WTC11 (cell line): Measurements from ENCODE around the gene LIMA1. TPM values are rescaled to one million over a fixed set of nuclear protein-coding genes. Genes with fewer than 3 reads are reported as not detected.

Experiments
- ATAC-seq: fragments of 200-7000 bp; cut with Tn5 transposase; 2 replicates; pipeline ENCODE4 v1.10.0; 2021; ENCODE audit warnings: mild to moderate bottlenecking, moderate library complexity
- CTCF ChIA-PET: fragments of 300-600 bp; sonication (Branson Sonifier 250); formaldehyde crosslinking; loops from one replicate; lab custom pipeline; 2021; ENCODE audit warnings: antibody characterized with exemption; lab: Charles Lee
- POLR2A ChIA-PET: fragments of 350-600 bp; sonication (Branson Sonifier 250); formaldehyde crosslinking; loops from one replicate; lab custom pipeline; 2021; ENCODE audit warnings: antibody characterized with exemption; lab: Charles Lee
- DNase-seq: peaks from one replicate; pipeline ENCODE4 v3.0.0; 2021; ENCODE audit warnings: low spot score
- H3K27ac Mint-ChIP-seq: 2 replicates; pipeline ENCODE4 v1.8.0; 2021; ENCODE audit warnings: mixed read lengths
- H3K27me3 Mint-ChIP-seq: 2 replicates; pipeline ENCODE4 v1.8.0; 2021; ENCODE audit warnings: low read depth, mild to moderate bottlenecking, moderate library complexity, mixed read lengths
- H3K36me3 Mint-ChIP-seq: 2 replicates; pipeline ENCODE4 v1.8.0; 2021; ENCODE audit warnings: mixed read lengths
- H3K4me1 Mint-ChIP-seq: 2 replicates; pipeline ENCODE4 v1.8.0; 2022; ENCODE audit warnings: mixed read lengths
- H3K4me3 Mint-ChIP-seq: 2 replicates; pipeline ENCODE4 v1.8.0; 2021; ENCODE audit warnings: mild to moderate bottlenecking, moderate library complexity, mixed read lengths
- H3K9me3 Mint-ChIP-seq: 2 replicates; pipeline ENCODE4 v1.8.0; 2021; ENCODE audit warnings: mixed read lengths
- CREB1 ChIP-seq: sonication (generic); formaldehyde crosslinking; IDR thresholded peaks from 2 replicates; pipeline ENCODE4 v1.8.0; 2023; ENCODE audit warnings: mild to moderate bottlenecking, missing genetic modification reagents
- FOXK1 ChIP-seq: sonication (generic); formaldehyde crosslinking; IDR thresholded peaks from 2 replicates; pipeline ENCODE4 v1.8.0; 2022; ENCODE audit warnings: mild to moderate bottlenecking, moderate library complexity, missing genetic modification reagents
- GABPB1 ChIP-seq: sonication (generic); formaldehyde crosslinking; IDR thresholded peaks from 2 replicates; pipeline ENCODE4 v1.8.1; 2023; ENCODE audit warnings: mild to moderate bottlenecking, missing genetic modification reagents
- KAT7 ChIP-seq: sonication (generic); formaldehyde crosslinking; IDR thresholded peaks from 2 replicates; pipeline ENCODE4 v1.8.1; 2023; ENCODE audit warnings: missing genetic modification reagents, mild to moderate bottlenecking, borderline replicate concordance
- NFATC4 ChIP-seq: fragments of 250-450 bp; sonication (Bioruptor Pico); IDR thresholded peaks from 2 replicates; pipeline ENCODE4 v1.9.0; 2021; ENCODE audit warnings: mild to moderate bottlenecking
- NR2C2 ChIP-seq: sonication (generic); formaldehyde crosslinking; IDR thresholded peaks from 2 replicates; pipeline ENCODE4 v1.8.0; 2022; ENCODE audit warnings: mild to moderate bottlenecking, missing genetic modification reagents
- TCF7 ChIP-seq: sonication (generic); formaldehyde crosslinking; IDR thresholded peaks from 2 replicates; pipeline ENCODE4 v1.8.0; 2022; ENCODE audit warnings: mild to moderate bottlenecking, low read depth, missing genetic modification reagents, moderate library complexity
- ZBTB43 ChIP-seq: sonication (generic); formaldehyde crosslinking; IDR thresholded peaks from 2 replicates; pipeline ENCODE4 v1.8.1; 2023; ENCODE audit warnings: mild to moderate bottlenecking, missing genetic modification reagents
- ZNF121 ChIP-seq: sonication (generic); formaldehyde crosslinking; IDR thresholded peaks from 2 replicates; pipeline ENCODE4 v1.8.0; 2023; ENCODE audit warnings: missing genetic modification reagents
- ZNF232 ChIP-seq: sonication (generic); formaldehyde crosslinking; IDR thresholded peaks from 2 replicates; pipeline ENCODE4 v1.8.0; 2022; ENCODE audit warnings: mild to moderate bottlenecking, missing genetic modification reagents
- ZNF423 ChIP-seq: fragments of 250-450 bp; sonication (Bioruptor Pico); IDR thresholded peaks from 2 replicates; pipeline ENCODE4 v2.1.2; 2022; ENCODE audit warnings: mild to moderate bottlenecking, moderate library complexity
- total RNA-seq: library from RNA; stranded (reverse); gene quantifications from 3 replicates; pipeline ENCODE4 v1.2.3, GENCODE V29; 2021
- TF ChIP-seq, protein P1 (sequence below): sonication (generic); formaldehyde crosslinking; IDR thresholded peaks from 2 replicates; pipeline ENCODE4 v1.8.1; 2022; ENCODE audit warnings: low read depth, mild to moderate bottlenecking, moderate library complexity, missing genetic modification reagents, borderline replicate concordance
- TF ChIP-seq, protein P2 (sequence below): fragments of 250-450 bp; sonication (Bioruptor Pico); IDR thresholded peaks from 2 replicates; pipeline ENCODE4 v1.9.0; 2021; ENCODE audit warnings: mild to moderate bottlenecking, borderline replicate concordance
- TF ChIP-seq, protein P3 (sequence below): sonication (generic); formaldehyde crosslinking; IDR thresholded peaks from 2 replicates; pipeline ENCODE4 v1.8.1; 2023; ENCODE audit warnings: mild to moderate bottlenecking, missing genetic modification reagents, moderate library complexity
- TF ChIP-seq, protein P4 (sequence below): sonication (generic); formaldehyde crosslinking; IDR thresholded peaks from 2 replicates; pipeline ENCODE4 v1.8.1; 2022; ENCODE audit warnings: missing genetic modification reagents, borderline replicate concordance
- TF ChIP-seq, protein P5 (sequence below): fragments of 250-450 bp; sonication (Bioruptor Pico); IDR thresholded peaks from 2 replicates; pipeline ENCODE4 v1.8.0; 2021; ENCODE audit warnings: mild to moderate bottlenecking

Gene LIMA1
- total RNA-seq, 1 experiment from 2014 or later, result 41.2 TPM

GRCh38 chr12:50188241-50188781, 95.0 kb downstream of the LIMA1 start:
- Mint-ChIP-seq H3K4me1 (0 out of 2 replicates have a peak, but pooled peaks cover 2% of the 10 kb centered on the region), H3K27me3 (no peaks in the 10 kb centered on the region)
- TF ChIP-seq, protein P1, sequence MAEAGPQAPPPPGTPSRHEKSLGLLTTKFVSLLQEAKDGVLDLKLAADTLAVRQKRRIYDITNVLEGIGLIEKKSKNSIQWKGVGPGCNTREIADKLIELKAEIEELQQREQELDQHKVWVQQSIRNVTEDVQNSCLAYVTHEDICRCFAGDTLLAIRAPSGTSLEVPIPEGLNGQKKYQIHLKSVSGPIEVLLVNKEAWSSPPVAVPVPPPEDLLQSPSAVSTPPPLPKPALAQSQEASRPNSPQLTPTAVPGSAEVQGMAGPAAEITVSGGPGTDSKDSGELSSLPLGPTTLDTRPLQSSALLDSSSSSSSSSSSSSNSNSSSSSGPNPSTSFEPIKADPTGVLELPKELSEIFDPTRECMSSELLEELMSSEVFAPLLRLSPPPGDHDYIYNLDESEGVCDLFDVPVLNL, result no peak
- TF ChIP-seq GABPB1 (CRISPR knock-in tag), result peak; percentile 37; the same call in 1 of the 2 replicates
- TF ChIP-seq, protein P2, sequence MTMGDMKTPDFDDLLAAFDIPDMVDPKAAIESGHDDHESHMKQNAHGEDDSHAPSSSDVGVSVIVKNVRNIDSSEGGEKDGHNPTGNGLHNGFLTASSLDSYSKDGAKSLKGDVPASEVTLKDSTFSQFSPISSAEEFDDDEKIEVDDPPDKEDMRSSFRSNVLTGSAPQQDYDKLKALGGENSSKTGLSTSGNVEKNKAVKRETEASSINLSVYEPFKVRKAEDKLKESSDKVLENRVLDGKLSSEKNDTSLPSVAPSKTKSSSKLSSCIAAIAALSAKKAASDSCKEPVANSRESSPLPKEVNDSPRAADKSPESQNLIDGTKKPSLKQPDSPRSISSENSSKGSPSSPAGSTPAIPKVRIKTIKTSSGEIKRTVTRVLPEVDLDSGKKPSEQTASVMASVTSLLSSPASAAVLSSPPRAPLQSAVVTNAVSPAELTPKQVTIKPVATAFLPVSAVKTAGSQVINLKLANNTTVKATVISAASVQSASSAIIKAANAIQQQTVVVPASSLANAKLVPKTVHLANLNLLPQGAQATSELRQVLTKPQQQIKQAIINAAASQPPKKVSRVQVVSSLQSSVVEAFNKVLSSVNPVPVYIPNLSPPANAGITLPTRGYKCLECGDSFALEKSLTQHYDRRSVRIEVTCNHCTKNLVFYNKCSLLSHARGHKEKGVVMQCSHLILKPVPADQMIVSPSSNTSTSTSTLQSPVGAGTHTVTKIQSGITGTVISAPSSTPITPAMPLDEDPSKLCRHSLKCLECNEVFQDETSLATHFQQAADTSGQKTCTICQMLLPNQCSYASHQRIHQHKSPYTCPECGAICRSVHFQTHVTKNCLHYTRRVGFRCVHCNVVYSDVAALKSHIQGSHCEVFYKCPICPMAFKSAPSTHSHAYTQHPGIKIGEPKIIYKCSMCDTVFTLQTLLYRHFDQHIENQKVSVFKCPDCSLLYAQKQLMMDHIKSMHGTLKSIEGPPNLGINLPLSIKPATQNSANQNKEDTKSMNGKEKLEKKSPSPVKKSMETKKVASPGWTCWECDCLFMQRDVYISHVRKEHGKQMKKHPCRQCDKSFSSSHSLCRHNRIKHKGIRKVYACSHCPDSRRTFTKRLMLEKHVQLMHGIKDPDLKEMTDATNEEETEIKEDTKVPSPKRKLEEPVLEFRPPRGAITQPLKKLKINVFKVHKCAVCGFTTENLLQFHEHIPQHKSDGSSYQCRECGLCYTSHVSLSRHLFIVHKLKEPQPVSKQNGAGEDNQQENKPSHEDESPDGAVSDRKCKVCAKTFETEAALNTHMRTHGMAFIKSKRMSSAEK, result no peak
- no peak for TF ChIP-seq NR2C2 (CRISPR knock-in tag)
- TF ChIP-seq TCF7 (CRISPR knock-in tag), result no peak
- TF ChIP-seq, protein P3, sequence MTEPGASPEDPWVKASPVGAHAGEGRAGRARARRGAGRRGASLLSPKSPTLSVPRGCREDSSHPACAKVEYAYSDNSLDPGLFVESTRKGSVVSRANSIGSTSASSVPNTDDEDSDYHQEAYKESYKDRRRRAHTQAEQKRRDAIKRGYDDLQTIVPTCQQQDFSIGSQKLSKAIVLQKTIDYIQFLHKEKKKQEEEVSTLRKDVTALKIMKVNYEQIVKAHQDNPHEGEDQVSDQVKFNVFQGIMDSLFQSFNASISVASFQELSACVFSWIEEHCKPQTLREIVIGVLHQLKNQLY (CRISPR knock-in tag), result no peak
- TF ChIP-seq, all 79 proteins: peak for 1
- DNase-seq (no peak), ATAC-seq (no peak)
- Mint-ChIP-seq H3K9me3 (no peaks in the 10 kb centered on the region), H3K27ac (peak overlapping the region; percentile 28; the same call in 1 of the 2 replicates), H3K36me3 (peaks cover 15% of the 10 kb centered on the region), H3K4me3 (no peak overlapping the region)
- POLR2A ChIA-PET, result no interaction called here
- CTCF ChIA-PET, result interaction anchor here (1.0 to 2.2 kb wide), 2 partner anchors 87 to 126 kb away, joined by 3 to 7 read pairs; no protein-coding TSS in a partner anchor

- Mint-ChIP-seq H3K4me1 (0 out of 2 replicates have a peak, but pooled peaks cover 2% of the 10 kb centered on the region), H3K36me3 (peaks cover 6% of the 10 kb centered on the region), H3K9me3 (no peaks in the 10 kb centered on the region), H3K4me3 (no peak overlapping the region), H3K27me3 (no peaks in the 10 kb centered on the region), H3K27ac (no peak overlapping the region)
- POLR2A ChIA-PET, result interaction anchor here (0.6 kb wide), 1 partner anchor 113 kb away, joined by 6 read pairs; no protein-coding TSS in a partner anchor
- DNase-seq (no peak), ATAC-seq (no peak)
- CTCF ChIA-PET, result interaction anchor here (0.6 to 2.2 kb wide), 3 partner anchors 19 to 127 kb away, joined by 3 to 7 read pairs (median 3); no protein-coding TSS in a partner anchor
- TF ChIP-seq NR2C2 (CRISPR knock-in tag) (no peak), KAT7 (CRISPR knock-in tag) (no peak), CREB1 (CRISPR knock-in tag) (no peak), ZNF423 (CRISPR knock-in tag) (no peak), ZBTB43 (CRISPR knock-in tag) (no peak), FOXK1 (CRISPR knock-in tag) (no peak), NFATC4 (CRISPR knock-in tag) (no peak), ZNF232 (CRISPR knock-in tag) (no peak), ZNF121 (CRISPR knock-in tag) (no peak), TCF7 (CRISPR knock-in tag) (no peak)
- TF ChIP-seq, protein P4, sequence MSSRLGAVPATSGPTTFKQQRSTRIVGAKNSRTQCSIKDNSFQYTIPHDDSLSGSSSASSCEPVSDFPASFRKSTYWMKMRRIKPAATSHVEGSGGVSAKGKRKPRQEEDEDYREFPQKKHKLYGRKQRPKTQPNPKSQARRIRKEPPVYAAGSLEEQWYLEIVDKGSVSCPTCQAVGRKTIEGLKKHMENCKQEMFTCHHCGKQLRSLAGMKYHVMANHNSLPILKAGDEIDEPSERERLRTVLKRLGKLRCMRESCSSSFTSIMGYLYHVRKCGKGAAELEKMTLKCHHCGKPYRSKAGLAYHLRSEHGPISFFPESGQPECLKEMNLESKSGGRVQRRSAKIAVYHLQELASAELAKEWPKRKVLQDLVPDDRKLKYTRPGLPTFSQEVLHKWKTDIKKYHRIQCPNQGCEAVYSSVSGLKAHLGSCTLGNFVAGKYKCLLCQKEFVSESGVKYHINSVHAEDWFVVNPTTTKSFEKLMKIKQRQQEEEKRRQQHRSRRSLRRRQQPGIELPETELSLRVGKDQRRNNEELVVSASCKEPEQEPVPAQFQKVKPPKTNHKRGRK, result no peak
- TF ChIP-seq, protein P1, result no peak
- TF ChIP-seq, protein P5, sequence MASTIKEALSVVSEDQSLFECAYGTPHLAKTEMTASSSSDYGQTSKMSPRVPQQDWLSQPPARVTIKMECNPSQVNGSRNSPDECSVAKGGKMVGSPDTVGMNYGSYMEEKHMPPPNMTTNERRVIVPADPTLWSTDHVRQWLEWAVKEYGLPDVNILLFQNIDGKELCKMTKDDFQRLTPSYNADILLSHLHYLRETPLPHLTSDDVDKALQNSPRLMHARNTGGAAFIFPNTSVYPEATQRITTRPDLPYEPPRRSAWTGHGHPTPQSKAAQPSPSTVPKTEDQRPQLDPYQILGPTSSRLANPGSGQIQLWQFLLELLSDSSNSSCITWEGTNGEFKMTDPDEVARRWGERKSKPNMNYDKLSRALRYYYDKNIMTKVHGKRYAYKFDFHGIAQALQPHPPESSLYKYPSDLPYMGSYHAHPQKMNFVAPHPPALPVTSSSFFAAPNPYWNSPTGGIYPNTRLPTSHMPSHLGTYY (CRISPR knock-in tag), result no peak
- TF ChIP-seq, protein P3 (CRISPR knock-in tag), result no peak
Measured at GRCh38 chr12:50187084-50187900, 96.0 kb downstream of the LIMA1 start.
